ENCODE results near the gene OR6P1. TPM values are rescaled to one million over a fixed set of nuclear protein-coding genes. Genes with fewer than 3 reads are reported as not detected.

Gene OR6P1
- total RNA-seq, 1 donor from 2014 or later, result not detected

- no peak for TF ChIP-seq CTCF (IDR thresholded peaks at IDR 0.05; ENCODE audit: unreplicated experiment)
- H3K27me3 Mint-ChIP-seq (ENCODE audit: unreplicated experiment), result no peaks in the 10 kb centered on the region
- no peaks in the 10 kb centered on the region for H3K36me3 Mint-ChIP-seq (ENCODE audit: low read depth, unreplicated experiment)
- H3K4me3 Mint-ChIP-seq (ENCODE audit: unreplicated experiment), result no peak overlapping the region
- no peak for DNase-seq (ENCODE audit: low spot score)
- no peak overlapping the region for H3K27ac Mint-ChIP-seq (ENCODE audit: unreplicated experiment)
- no peaks in the 10 kb centered on the region for H3K4me1 Mint-ChIP-seq (ENCODE audit: unreplicated experiment)
- no peaks in the 10 kb centered on the region for H3K9me3 Mint-ChIP-seq (ENCODE audit: unreplicated experiment)
Observed at GRCh38 chr1:158552296-158552695, 18.1 kb downstream of the OR6P1 start.

DNA sequence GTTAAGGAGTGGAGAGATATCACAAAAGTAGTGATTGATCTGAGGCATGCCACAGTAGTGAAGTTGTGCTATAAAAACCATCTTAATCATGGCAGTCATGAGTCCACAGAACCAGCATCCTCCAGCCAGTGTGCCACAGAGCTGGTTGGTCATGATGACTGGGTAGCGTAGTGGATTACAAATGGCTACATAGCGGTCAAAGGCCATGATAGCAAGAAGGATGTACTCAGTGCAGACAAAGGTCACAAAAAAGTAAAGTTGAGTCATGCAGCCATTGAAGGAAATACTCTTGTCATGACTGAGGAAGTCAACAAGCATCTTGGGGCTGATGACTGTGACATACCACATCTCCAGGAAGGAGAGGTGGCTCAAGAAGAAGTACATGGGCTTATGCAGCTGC lies 22.8 kb downstream of the OR6P1 start:
- H3K9me3 Mint-ChIP-seq (ENCODE audit: unreplicated experiment), result no peaks in the 10 kb centered on the region
- TF ChIP-seq CTCF (IDR thresholded peaks at IDR 0.05; ENCODE audit: unreplicated experiment), result no peak
- H3K4me1 Mint-ChIP-seq (ENCODE audit: unreplicated experiment), result peaks cover 3% of the 10 kb centered on the region
- no peak for DNase-seq (ENCODE audit: low spot score)
- no peaks in the 10 kb centered on the region for H3K36me3 Mint-ChIP-seq (ENCODE audit: low read depth, unreplicated experiment)
- no peaks in the 10 kb centered on the region for H3K27me3 Mint-ChIP-seq (ENCODE audit: unreplicated experiment)
- no peak overlapping the region for H3K4me3 Mint-ChIP-seq (ENCODE audit: unreplicated experiment)
- no peak overlapping the region for H3K27ac Mint-ChIP-seq (ENCODE audit: unreplicated experiment)

DNA sequence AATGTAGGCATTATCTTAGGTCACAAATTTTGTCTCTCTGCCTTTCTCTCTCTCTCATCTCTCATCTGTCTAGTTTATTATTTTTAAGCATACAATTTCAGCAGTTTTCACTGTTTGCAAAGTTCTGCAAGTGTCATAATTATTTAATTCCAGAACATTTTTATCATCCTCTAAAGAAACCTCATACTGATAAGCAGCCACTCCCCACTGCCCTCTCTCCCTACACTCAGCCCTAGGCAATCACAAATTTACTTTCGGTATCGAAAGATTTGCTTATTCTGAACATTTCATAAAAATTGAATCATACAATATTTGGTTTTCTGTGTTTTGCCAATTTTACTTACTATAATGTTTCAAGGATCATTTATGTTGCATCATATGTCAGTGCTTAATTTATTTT lies 32.8 kb downstream of the OR6P1 start:
- DNase-seq (ENCODE audit: low spot score), result no peak
- no peak for TF ChIP-seq CTCF (IDR thresholded peaks at IDR 0.05; ENCODE audit: unreplicated experiment)
- Mint-ChIP-seq H3K4me3 (ENCODE audit: unreplicated experiment) (no peak overlapping the region), H3K27ac (ENCODE audit: unreplicated experiment) (no peak overlapping the region), H3K9me3 (ENCODE audit: unreplicated experiment) (no peaks in the 10 kb centered on the region), H3K4me1 (ENCODE audit: unreplicated experiment) (no peaks in the 10 kb centered on the region), H3K36me3 (ENCODE audit: low read depth, unreplicated experiment) (no peaks in the 10 kb centered on the region), H3K27me3 (ENCODE audit: unreplicated experiment) (peaks cover 2% of the 10 kb centered on the region)

DNA sequence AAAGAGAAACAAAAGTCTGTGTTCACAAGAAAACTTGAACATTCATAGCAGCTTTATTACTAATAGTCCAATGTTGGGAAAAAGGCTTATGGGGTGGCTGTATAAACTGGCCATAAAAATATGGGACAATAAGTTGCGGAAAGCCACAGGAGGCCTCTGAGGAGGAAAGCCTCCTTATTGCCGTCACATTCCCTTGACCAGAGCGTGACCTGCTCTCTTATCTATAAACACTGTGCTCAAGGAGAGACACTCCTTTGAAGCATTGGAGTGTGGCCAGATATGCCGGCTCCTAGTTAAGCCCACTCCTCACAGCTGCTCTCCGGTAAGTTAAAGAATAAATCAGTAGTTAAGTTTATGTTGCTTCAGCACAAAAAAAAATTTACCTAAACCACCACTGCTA lies 35.9 kb downstream of the OR6P1 start:
- Mint-ChIP-seq H3K4me3 (ENCODE audit: unreplicated experiment) (no peak overlapping the region), H3K4me1 (ENCODE audit: unreplicated experiment) (no peaks in the 10 kb centered on the region), H3K36me3 (ENCODE audit: low read depth, unreplicated experiment) (no peaks in the 10 kb centered on the region), H3K9me3 (ENCODE audit: unreplicated experiment) (no peaks in the 10 kb centered on the region), H3K27ac (ENCODE audit: unreplicated experiment) (no peak overlapping the region), H3K27me3 (ENCODE audit: unreplicated experiment) (peaks cover 2% of the 10 kb centered on the region)
- no peak for TF ChIP-seq CTCF (IDR thresholded peaks at IDR 0.05; ENCODE audit: unreplicated experiment)
- DNase-seq (ENCODE audit: low spot score), result no peak

DNA sequence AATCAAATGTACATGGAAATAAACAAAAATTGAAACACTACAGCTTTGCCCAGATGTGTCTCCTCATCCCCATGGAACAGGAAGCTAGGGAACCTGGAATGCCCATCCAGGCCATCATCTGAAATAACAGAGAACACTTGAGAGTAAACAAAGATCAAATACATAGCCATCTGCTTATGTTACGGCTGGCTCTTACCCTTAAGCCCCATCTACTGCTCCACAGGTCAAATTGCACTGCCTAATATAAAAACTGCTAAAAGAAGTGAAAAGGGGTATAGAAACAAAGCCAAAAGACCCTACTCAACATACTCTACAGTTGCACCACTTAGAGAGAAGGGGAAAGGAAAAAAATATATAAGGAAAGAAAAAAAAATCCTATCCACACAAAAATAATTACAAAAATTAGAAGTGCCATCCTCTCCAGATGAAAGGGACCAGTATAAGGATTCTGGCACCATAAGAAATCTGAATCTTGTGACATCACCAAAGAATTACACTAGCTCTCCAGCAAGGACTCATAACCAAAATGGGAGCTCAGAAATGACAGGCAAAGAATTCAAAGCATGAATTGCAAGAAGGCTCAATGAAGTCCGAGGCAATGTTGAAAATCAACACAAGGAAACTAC lies 43.1 kb downstream of the OR6P1 start:
- Mint-ChIP-seq H3K36me3 (ENCODE audit: low read depth, unreplicated experiment) (no peaks in the 10 kb centered on the region), H3K4me1 (ENCODE audit: unreplicated experiment) (no peaks in the 10 kb centered on the region), H3K4me3 (ENCODE audit: unreplicated experiment) (no peak overlapping the region), H3K9me3 (ENCODE audit: unreplicated experiment) (no peaks in the 10 kb centered on the region), H3K27me3 (ENCODE audit: unreplicated experiment) (peaks cover 3% of the 10 kb centered on the region), H3K27ac (ENCODE audit: unreplicated experiment) (peak overlapping the region; percentile 55)
- peak; percentile 62 for TF ChIP-seq CTCF (IDR thresholded peaks at IDR 0.05; ENCODE audit: unreplicated experiment)
- DNase-seq (ENCODE audit: low spot score), result peak; percentile 31

Measured in endothelial cell (in vitro differentiated cells).